Ishikawa (cell line): ENCODE data around the gene CHMP4B.

Experiments
- CEBPB ChIP-seq: IDR thresholded peaks from 2 replicates; pipeline ENCODE4 v1.6.1; 2012
- EGR1 ChIP-seq: IDR thresholded peaks from 2 replicates; pipeline ENCODE4 v1.6.1; 2012
- EP300 ChIP-seq: IDR thresholded peaks from 2 replicates; pipeline ENCODE4 v1.6.1; 2012; ENCODE audit warnings: borderline replicate concordance
- FOXM1 ChIP-seq: IDR thresholded peaks from 2 replicates; pipeline ENCODE4 v1.6.1; 2012; ENCODE audit warnings: low read depth, borderline replicate concordance
- NFIC ChIP-seq: IDR thresholded peaks from 2 replicates; pipeline ENCODE4 v1.6.1; 2012
- TAF1 ChIP-seq: IDR thresholded peaks from 2 replicates; pipeline ENCODE4 v1.6.1; 2012; ENCODE audit warnings: low read depth, mild to moderate bottlenecking
- TCF12 ChIP-seq: IDR thresholded peaks from 2 replicates; pipeline ENCODE4 v1.6.1; 2012; ENCODE audit warnings: low read depth
- YY1 ChIP-seq: IDR thresholded peaks from 2 replicates; pipeline ENCODE4 v1.6.1; 2012; ENCODE audit warnings: low read depth
- ZBTB7A ChIP-seq: IDR thresholded peaks from 2 replicates; pipeline ENCODE4 v1.6.1; 2012; ENCODE audit warnings: low read depth
- TF ChIP-seq, protein P1 (sequence below): IDR thresholded peaks from 2 replicates; pipeline ENCODE4 v1.6.1; 2012
- TF ChIP-seq, protein P2 (sequence below): IDR thresholded peaks from 2 replicates; pipeline ENCODE4 v1.6.1; 2012; ENCODE audit warnings: low read depth, mild to moderate bottlenecking

DNA sequence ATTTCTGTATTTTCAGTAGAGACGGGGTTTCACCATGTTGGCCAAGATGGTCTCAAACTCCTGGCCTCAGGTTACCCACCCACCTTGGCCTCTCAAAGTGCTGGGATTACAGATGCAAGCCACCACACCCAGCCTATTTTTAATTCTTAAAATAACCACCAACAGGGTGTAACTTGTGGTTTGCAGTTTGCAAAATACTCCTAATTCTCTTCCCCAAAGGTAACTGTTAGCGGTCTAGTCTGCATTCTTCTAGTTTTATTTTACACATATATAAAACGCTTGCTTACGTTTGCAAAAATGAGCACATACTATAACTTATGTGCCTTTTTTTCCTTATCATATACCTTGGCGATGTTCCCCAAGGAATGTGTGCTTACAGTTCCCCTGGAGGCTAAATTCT lies 25.6 kb upstream of the CHMP4B start:
- TF ChIP-seq EGR1: no peak
- no peak for TF ChIP-seq TAF1
- TF ChIP-seq, protein P1, sequence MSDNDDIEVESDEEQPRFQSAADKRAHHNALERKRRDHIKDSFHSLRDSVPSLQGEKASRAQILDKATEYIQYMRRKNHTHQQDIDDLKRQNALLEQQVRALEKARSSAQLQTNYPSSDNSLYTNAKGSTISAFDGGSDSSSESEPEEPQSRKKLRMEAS: no peak
- no peak for TF ChIP-seq FOXM1
- TF ChIP-seq ZBTB7A: no peak
- TF ChIP-seq TCF12: no peak
- TF ChIP-seq, protein P2, sequence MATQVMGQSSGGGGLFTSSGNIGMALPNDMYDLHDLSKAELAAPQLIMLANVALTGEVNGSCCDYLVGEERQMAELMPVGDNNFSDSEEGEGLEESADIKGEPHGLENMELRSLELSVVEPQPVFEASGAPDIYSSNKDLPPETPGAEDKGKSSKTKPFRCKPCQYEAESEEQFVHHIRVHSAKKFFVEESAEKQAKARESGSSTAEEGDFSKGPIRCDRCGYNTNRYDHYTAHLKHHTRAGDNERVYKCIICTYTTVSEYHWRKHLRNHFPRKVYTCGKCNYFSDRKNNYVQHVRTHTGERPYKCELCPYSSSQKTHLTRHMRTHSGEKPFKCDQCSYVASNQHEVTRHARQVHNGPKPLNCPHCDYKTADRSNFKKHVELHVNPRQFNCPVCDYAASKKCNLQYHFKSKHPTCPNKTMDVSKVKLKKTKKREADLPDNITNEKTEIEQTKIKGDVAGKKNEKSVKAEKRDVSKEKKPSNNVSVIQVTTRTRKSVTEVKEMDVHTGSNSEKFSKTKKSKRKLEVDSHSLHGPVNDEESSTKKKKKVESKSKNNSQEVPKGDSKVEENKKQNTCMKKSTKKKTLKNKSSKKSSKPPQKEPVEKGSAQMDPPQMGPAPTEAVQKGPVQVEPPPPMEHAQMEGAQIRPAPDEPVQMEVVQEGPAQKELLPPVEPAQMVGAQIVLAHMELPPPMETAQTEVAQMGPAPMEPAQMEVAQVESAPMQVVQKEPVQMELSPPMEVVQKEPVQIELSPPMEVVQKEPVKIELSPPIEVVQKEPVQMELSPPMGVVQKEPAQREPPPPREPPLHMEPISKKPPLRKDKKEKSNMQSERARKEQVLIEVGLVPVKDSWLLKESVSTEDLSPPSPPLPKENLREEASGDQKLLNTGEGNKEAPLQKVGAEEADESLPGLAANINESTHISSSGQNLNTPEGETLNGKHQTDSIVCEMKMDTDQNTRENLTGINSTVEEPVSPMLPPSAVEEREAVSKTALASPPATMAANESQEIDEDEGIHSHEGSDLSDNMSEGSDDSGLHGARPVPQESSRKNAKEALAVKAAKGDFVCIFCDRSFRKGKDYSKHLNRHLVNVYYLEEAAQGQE: no peak
- no peak for TF ChIP-seq CEBPB
- TF ChIP-seq NFIC: no peak
- TF ChIP-seq YY1: no peak
- TF ChIP-seq EP300: no peak
